Hypothalamus (tissue), 51 donors: ENCODE data around the gene FSIP2.
"Not testable (repeated sequence)": the region's sequence is repeated elsewhere in the genome, so short reads cannot be mapped to it uniquely, and the experiment has no call there.

ENCODE experiments used
- DNase-seq, 51 donors: peaks; one replicate each; lab custom pipeline; 2025; lab: John Stamatoyannopoulos, UW

Gene FSIP2

GRCh38 chr2:185793532-185794345, 55.1 kb downstream of the FSIP2 start:
- no peak for DNase-seq

DNA sequence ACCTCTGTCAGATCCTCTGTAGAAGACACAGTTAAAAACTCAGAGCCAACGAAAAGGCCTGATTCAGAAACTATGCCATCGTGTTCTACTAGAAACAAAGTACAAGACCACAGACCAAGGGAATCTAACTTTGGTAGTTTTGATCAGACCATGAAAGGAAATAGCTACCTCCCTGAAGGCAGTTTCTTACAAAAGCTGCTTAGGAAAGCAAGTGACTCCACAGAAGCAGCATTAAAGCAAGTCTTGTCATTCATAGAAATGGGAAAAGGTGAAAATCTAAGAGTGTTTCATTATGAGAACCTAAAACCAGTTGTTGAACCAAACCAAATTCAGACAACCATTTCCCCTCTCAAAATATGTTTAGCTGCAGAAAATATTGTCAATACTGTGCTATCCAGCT, 58.2 kb downstream of the FSIP2 start:
- no peak for DNase-seq

DNA sequence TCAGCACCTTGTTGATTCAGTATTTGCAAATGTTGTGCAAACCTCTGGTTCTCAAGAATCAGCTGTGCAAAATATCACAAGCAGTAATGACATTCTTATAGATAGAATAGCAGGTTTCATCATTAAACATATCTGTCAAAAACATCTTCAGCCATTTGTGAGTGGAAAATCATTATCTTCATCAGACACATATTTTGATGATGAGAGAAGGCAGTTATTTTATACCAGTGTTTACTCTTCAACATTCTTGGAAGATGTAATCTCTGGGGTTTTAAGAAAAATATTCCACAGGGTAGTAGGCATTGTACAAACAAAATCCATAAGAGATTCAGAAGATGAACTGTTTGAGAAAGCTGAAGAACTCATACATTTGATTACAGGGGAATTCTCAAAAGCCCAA, 64.3 kb downstream of the FSIP2 start:
- DNase-seq, result no peak

GRCh38 chr2:185806783-185807182, 68.2 kb downstream of the FSIP2 start:
- DNase-seq, result no peak

DNA sequence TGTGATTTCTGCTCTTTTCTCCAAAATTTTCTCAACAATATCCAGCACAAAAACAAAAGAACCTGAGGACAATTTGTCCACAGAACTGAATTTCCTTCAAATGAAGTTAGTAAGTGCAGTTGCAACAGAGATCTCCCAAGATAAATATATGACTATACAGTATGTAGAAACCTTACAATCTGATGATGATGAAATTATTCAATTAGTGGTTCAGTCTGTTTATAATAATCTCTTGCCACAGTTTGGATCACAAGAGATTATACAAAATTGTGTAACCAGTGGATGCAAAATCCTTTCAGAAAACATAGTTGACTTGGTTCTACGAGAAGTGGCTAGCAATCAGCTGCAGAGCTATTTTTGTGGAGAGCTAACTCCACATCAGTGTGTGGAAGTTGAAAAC, 68.7 kb downstream of the FSIP2 start:
- no peak for DNase-seq

DNA sequence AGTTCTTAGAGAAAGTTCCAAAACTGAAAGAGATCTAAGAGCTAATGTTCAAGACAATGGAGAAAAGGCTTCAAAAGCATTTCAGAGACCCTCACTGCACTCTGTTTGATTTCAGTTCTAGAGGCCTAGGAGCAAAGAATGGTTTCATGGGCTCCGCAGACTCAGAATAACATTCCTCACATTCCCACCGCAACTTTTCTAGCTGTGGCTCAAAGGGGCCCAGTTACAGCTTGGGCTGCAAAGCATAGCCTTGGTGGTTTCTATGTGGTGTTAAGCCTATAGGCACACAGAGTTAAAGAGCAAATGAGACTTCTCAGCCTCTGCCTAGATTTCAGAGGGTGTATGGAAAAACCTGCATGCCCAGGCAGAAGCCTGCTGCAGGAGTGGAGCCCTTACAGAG, 73.0 kb downstream of the FSIP2 start:
- no peak for DNase-seq

DNA sequence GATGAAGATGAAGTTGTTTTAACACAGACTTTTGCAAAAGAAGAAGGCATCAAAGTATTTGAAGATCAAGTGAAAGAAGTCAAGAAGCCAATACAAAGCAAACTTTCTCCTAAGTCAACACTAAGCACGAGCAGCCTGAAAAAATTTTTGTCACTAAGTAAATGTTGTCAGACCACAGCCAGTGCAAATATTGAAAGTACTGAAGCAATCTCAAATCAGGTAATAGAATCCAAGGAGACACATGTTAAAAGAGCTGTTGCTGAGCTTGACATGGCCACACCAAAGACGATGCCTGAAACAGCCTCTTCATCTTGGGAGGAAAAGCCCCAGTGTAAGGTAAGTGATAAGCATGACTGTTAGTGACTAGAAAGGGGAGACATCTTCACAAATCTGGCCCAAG, 75.1 kb downstream of the FSIP2 start:
- DNase-seq, result no peak

DNA sequence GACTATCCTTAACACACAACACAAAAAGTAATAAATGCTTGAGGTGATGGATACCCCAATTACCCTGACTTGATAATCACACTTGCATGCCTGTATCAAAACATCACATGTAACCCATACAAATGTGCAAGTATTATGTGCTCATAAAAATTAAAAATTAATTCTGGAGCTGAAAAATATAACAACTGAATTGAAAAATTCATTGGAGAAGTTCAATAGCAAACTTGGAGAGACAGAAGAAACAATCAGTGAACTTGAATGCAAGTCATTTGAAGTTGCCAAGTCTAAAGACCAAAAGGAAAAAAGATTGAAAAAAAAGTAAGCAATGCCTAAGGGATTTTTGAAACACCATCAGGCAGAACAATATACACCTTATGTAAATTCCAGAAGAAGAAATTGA, 79.4 kb downstream of the FSIP2 start:
- DNase-seq, result no peak

DNA sequence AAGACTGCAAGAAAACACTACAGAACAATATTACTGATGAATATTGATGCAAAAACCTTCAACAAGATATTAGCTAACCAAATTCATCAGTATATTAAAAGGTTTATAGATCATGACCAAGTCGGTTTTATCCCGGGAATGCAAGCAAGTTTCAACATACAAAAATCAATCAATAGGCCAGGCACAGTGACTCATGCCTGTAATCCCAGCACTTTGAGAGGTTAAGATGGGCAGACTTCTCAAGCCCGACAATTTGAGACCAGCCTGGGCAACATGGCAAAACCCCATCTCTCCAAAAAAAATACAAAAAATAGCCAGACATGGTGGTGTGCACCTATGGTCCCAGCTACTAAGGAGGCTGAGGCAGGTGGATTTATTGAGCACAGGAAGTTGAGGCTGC, 82.9 kb downstream of the FSIP2 start:
- DNase-seq, result no peak

DNA sequence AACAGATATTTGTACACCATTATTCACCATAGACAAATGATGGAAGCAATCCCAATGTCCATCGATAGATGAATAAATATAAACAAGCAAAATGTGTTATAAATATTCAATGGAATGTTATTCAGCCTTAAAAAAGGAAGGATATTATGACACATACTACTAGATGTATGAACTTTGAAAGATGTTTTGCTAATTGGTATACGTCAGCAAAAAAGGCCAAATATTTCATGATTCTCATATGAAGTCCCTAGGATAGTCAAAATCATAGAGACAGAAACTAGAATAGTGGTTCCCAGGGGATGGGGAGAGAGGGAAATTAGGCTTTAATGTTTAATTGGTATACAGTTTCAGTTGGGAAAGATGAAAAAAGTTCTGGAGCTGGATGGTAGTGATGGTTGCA, 85.2 kb downstream of the FSIP2 start:
- DNase-seq, result no peak

DNA sequence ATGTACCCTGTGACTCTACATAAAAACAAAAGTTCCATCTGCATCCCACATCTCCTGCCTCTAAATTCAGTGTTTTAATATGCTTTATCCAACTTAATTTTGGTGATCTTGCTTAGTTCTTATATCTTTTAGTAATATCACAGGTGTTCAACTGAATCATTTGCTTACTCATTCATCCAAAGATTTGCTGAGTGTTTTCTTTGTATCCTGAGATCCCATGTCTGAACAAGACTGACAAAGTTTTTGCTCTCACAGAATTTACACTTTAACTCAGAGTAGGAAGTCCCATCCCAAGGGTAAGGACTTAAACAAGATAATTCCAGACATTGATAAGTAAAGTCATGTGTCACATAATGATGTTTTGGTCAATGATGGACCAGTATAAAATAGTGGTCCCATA, 87.0 kb downstream of the FSIP2 start:
- no peak for DNase-seq

DNA sequence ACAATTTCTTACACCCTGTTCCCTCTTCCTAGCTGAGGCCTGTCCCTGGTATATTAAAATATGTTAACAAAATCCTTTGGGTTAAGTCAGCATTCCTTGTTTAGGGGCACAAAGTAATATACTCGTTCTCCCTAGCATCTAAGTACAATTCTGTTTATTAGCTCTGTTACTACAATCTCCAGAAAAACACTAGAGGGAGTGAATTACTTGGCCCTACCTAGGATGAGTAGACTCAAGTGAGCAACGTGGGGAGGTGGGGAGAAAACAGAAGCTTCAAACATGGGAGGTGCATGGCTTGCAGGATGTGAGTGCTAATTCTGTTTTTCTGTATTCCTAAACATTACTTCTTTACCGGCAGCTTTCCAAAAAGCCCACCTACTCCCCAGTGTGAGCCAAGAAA, 89.7 kb downstream of the FSIP2 start:
- no peak for DNase-seq

DNA sequence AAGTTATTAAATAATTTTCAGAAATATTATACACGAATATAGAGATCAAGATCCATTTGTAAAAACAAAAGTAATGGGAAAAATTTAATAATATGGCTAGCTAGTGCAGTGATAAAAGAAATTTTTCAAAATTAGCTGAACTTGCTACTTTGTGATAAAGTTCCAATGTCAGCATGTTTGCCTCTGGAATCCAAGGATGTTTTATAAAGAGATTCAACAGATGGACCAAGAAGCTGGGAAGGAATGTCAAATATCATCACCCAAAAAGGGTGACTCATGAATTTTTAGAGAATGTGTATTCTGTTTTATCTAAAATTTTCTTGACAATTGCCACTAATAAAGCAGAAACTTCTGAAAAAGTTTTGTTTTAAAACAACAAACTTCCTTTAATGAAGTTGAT, 95.3 kb downstream of the FSIP2 start:
- no peak for DNase-seq

DNA sequence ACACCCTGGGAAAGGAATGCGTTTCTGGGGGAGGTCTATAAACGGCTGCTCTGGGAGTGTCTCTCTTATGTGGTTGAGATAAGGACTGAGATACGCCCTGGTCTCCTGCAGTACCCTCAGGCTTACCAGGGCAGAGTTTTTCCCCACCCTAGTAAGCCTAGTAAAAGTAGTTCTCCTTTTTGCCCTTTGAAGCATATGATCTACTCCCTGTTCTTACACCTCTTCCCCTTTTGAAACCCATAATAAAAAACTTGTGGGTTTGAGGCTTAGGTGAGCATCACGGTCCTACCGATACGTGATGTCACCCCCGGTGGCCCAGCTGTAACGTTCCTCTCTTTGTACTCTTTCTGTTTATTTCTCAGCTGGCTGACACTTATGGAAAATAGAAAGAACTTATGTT, 97.4 kb downstream of the FSIP2 start:
- no peak for DNase-seq

GRCh38 chr2:185854885-185855284, 116.3 kb downstream of the FSIP2 start:
- no peak for DNase-seq

DNA sequence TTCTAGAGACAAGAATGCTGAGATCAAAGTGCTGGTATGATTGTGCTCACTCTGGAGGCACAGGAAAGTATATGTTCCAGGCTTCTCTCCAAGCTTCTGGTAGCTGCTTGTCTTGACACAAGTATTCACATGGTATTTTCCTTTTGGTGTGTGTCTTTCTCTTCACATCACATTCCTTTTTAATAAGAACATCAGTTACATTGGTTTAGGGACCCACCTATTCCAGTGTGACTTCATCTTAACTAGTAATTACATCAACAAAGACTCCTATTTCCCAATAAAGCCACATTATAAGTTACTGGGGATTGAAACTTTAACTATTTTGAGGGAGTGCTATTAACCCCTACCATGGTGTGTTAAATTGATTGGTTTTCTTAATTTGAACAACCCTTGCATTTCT, 119.1 kb downstream of the FSIP2 start:
- no peak for DNase-seq

DNA sequence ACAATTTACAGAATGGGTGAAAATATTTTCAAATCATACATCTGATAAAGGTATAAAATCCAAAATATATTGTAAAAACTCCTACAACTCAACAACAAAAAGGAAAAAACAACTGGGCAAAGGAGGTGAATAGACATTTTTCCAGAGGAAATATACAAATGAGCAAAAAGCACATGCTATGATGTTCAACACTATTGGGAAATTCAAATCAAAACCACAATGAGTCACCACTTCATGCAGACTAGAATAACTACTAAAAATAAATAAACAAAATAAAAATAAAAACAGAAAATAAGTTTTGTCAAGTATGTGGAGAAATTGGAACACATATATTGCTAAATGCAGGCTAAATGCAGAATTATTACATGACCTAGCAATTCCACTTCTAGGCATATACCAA, 120.9 kb downstream of the FSIP2 start:
- no peak for DNase-seq

DNA sequence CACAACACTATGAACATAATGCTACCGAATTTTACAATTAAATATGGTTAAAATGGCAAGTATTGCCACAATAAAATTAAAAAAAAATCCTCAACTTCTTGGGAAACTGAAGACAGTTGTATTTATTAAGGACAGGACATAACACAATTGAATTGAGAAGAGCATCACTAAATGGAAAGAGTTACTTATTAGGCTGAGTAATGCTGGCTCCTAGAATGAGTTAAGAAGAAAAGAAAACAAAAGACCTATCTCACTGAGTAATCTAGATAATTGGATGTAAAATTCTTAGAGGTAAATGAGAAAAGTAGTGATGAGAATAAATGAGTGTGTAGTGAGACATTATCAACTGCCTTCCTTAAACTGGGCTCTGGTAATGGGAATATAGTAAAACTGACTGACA, 121.7 kb downstream of the FSIP2 start:
- no peak for DNase-seq

DNA sequence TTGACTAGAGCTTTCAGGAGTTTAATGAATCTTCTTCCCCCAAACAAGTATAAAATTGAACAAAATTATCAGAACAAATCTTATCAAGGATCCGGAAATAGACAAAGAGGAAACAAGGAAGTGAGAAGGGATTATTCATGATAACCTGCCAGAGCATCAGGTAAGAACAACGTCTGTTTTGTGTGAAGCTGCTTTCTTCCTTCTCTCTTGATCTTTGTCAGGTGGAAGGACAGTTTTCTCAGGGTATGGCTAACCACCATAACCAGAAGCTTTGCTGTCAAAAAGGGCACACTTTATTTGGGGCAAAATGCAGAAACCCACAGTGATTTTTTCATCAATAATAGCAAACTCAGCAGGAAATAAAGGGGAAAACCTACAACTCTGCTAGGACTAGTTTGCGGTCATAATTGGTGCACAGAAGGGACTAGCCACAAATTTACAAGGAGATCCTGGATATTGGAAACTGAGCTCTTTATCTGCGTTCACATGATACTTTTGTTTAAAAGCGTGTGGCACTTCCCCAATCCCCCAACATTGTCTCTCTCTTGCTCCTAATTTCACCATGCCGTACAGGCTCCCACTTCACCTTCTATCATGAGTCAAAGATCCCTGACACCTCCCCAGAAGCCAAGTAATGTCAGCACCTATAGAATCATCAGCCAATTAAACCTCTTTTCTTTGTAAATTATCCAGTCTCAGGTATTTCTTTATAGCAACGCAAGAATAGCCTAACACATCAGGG, 124.2 kb downstream of the FSIP2 start:
- no peak for DNase-seq

DNA sequence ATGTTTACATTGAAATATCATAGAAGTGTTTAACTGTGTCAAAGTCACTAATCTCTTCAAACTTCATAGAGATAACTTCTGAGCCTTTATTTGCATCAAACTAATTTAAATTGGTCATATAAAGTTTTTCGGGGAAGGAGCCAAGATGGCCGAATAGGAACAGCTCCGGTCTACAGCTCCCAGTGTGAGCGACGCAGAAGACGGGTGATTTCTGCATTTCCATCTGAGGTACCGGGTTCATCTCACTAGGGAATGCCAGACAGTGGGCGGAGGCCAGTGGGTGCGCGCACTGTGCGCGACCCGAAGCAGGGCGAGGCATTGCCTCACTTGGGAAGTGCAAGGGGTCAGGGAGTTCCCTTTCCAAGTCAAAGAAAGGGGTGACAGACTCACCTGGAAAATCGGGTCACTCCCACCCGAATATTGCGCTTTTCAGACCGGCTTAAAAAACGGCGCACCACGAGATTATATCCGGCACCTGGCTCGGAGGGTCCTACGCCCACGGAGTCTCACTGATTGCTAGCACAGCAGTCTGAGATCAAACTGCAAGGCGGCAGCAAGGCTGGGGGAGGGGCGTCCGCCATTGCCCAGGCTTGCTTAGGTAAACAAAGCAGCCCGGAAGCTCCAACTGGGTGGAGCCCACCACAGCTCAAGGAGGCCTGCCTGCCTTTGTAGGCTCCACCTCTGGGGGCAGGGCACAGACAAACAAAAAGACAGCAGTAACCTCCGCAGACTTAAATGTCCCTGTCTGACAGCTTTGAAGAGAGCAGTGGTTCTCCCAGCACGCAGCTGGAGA, 126.1 kb downstream of the FSIP2 start:
- not testable (repeated sequence) for DNase-seq

DNA sequence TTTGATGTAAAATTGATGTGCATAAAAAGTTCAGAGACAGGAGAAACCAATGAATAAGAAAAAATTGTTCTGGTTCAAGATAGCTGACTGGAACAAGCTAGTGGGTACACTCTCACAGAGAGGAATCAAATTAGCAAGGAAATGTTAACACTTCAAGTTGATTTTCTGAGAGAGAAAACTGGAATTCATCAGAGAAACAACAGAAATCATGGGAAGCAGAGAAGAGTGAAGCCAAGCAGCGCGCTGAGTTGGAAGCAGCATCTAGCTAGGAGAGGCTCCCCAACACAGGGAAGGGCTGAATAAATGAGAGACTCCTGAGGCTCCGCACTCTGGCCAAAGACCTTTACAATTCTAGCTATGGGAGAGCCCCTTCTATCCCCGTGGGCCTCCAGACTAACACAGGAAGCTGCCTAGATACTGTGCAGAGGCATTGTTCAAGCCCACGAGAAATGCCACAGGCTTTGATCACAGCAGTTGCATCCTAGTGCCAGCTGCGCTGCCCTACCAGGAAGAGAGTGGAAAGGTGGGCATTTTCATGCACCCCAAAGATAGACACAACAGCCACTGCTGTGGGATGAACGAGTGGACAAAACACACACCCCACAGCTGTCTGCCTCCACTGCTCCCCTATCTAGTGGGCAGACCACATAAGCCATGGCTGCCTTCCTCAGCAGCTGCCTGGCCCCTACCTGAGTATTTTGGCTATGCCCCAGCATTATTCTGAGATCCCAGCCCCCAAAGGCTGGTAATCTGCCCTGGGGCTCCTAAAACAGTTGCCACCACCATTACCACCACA, 136.7 kb downstream of the FSIP2 start:
- DNase-seq, result no peak
